ENCODE results near the gene ARIH1. TPM values are rescaled to one million over a fixed set of nuclear protein-coding genes. Genes with fewer than 3 reads are reported as not detected.
A peak's percentile ranks its signal among the peaks of the same experiment; 100 is the strongest.

The ARIH1 gene
- total and polyA plus RNA-seq, 8 donors = 136 to 225 (median 191) TPM

GRCh38 chr15:72579814-72580213 lies 105.7 kb downstream of the ARIH1 start:
- no peaks in the 10 kb centered on the region for H3K27me3 ChIP-seq
- no peak overlapping the region for H3K4me3 ChIP-seq
- TF ChIP-seq, protein P1, sequence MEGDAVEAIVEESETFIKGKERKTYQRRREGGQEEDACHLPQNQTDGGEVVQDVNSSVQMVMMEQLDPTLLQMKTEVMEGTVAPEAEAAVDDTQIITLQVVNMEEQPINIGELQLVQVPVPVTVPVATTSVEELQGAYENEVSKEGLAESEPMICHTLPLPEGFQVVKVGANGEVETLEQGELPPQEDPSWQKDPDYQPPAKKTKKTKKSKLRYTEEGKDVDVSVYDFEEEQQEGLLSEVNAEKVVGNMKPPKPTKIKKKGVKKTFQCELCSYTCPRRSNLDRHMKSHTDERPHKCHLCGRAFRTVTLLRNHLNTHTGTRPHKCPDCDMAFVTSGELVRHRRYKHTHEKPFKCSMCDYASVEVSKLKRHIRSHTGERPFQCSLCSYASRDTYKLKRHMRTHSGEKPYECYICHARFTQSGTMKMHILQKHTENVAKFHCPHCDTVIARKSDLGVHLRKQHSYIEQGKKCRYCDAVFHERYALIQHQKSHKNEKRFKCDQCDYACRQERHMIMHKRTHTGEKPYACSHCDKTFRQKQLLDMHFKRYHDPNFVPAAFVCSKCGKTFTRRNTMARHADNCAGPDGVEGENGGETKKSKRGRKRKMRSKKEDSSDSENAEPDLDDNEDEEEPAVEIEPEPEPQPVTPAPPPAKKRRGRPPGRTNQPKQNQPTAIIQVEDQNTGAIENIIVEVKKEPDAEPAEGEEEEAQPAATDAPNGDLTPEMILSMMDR (IDR thresholded peaks at IDR 0.05) = no peak
- ATAC-seq = no peak
- H3K9me3 ChIP-seq = peaks cover 0 to 6% of the 10 kb centered on the region in 2 donors
- DNase-seq = no peak
- intact Hi-C loops (cut with DNase I) = no loop called here
- peaks cover 0 to 97% of the 10 kb centered on the region in 2 donors for H3K36me3 ChIP-seq
- H3K4me1 ChIP-seq = no peaks in the 10 kb centered on the region
- H3K27ac ChIP-seq = no peak overlapping the region

DNA sequence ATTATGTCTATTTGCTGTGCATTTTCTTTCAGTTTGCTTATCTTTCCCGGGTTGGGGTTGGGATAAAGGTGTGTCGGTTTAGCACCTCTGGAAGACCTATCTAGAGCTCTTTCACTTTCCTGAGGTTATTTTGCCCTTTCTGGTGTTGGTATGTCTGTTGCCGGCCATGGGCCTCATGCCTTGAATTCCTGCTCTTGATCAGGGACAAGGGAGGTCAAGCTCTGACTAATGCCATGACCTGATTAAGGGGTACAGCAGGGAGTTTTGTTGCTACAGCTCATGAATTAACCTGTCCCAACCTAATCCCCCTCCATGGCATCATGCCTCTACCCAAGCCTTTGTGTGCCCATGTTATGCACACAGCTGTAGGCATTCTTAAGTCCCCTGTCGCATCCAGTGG lies 109.9 kb downstream of the ARIH1 start:
- Histone ChIP-seq H3K27me3 (no peaks in the 10 kb centered on the region), H3K4me3 (no peak overlapping the region), H3K27ac (no peak overlapping the region), H3K4me1 (no peaks in the 10 kb centered on the region), H3K9me3 (peaks cover 0 to 3% of the 10 kb centered on the region in 2 donors), H3K36me3 (peaks cover 0 to 76% of the 10 kb centered on the region in 2 donors)
- intact Hi-C loops (cut with DNase I) = no loop called here
- ATAC-seq (no peak), DNase-seq (no peak)
- TF ChIP-seq, protein P1 (IDR thresholded peaks at IDR 0.05) = no peak

- peaks cover 0 to 67% of the 10 kb centered on the region in 2 donors for H3K36me3 ChIP-seq
- DNase-seq = no peak
These were observed 110.9 kb downstream of the ARIH1 start for GRCh38 chr15:72585025-72585424.

GRCh38 chr15:72585476-72586058 lies 111.4 kb downstream of the ARIH1 start:
- H3K9me3 ChIP-seq = no peaks in the 10 kb centered on the region
- H3K36me3 ChIP-seq = peaks cover 0 to 61% of the 10 kb centered on the region in 2 donors

More at GRCh38 chr15:72585025-72585424, 110.9 kb downstream of the ARIH1 start:
- no peak overlapping the region for H3K27ac ChIP-seq
- no peaks in the 10 kb centered on the region for H3K27me3 ChIP-seq
- no peak for ATAC-seq
- no peaks in the 10 kb centered on the region for H3K4me1 ChIP-seq
- intact Hi-C loops (cut with DNase I) = no loop called here
- no peak overlapping the region for H3K4me3 ChIP-seq
- TF ChIP-seq, protein P1 (IDR thresholded peaks at IDR 0.05) = no peak
- H3K9me3 ChIP-seq = no peaks in the 10 kb centered on the region

GRCh38 chr15:72588096-72588495 lies 114.0 kb downstream of the ARIH1 start:
- Histone ChIP-seq H3K4me3 (no peak overlapping the region), H3K27me3 (no peaks in the 10 kb centered on the region), H3K4me1 (no peaks in the 10 kb centered on the region), H3K27ac (no peak overlapping the region), H3K36me3 (peaks cover 0 to 36% of the 10 kb centered on the region in 2 donors), H3K9me3 (no peaks in the 10 kb centered on the region)
- no peak for DNase-seq
- no peak for ATAC-seq
- intact Hi-C loops (cut with DNase I) = no loop called here
- TF ChIP-seq, protein P1 (IDR thresholded peaks at IDR 0.05) = no peak

More at GRCh38 chr15:72585476-72586058, 111.4 kb downstream of the ARIH1 start:
- no peak for ATAC-seq
- no peak overlapping the region for H3K4me3 ChIP-seq
- intact Hi-C loops (cut with DNase I) = no loop called here
- TF ChIP-seq, protein P1 (IDR thresholded peaks at IDR 0.05) = no peak
- H3K27ac ChIP-seq = no peak overlapping the region
- H3K27me3 ChIP-seq = no peaks in the 10 kb centered on the region
- H3K4me1 ChIP-seq = no peaks in the 10 kb centered on the region
- peak in 1 of 4 donors; percentile 7 for DNase-seq

Data from left lung (tissue), 10 donors.